ENCODE data around the gene TSGA10IP.

TSGA10IP gene

DNA sequence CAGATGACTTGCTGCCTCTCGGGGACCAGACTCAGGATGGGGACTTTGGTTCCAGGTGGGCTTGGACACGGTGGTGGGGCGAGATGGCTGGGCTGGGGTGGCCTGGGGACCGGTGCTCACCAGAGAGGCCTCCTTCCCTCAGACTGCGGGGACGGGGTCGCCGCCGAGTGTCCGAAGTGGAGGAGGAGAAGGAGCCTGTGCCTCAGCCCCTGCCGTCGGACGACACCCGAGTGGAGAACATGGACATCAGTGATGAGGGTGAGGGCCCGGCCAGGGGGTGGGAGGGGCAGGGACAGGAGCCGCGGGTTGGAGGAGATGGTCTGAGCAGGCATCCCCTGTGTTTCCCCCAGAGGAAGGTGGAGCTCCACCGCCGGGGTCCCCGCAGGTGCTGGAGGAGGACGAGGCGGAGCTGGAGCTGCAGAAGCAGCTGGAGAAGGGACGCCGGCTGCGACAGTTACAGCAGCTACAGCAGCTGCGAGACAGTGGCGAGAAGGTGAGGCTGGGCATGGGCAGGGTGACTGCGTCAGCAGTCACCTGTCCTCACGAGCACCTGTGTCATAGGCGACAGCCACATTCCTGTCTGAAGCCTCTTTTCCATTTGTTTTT lies 22.2 kb downstream of the TSGA10IP start:
- DNase-seq (ENCODE audit: low read depth in 1 of 2, low spot score in 1 of 2): no peak
- H3K4me3 ChIP-seq (replicated peaks; ENCODE audit: insufficient read depth, low read length): no peak overlapping the region
- TF ChIP-seq GABPA (IDR thresholded peaks at IDR 0.05; ENCODE audit: low read depth) (no peak), SPI1 (IDR thresholded peaks at IDR 0.05; ENCODE audit: borderline replicate concordance, low read depth) (no peak), POLR2AphosphoS5 (IDR thresholded peaks at IDR 0.05; ENCODE audit: low read depth) (no peak), REST (IDR thresholded peaks at IDR 0.05; ENCODE audit: insufficient replicate concordance, low read depth) (no peak)
- TF ChIP-seq, protein P1, sequence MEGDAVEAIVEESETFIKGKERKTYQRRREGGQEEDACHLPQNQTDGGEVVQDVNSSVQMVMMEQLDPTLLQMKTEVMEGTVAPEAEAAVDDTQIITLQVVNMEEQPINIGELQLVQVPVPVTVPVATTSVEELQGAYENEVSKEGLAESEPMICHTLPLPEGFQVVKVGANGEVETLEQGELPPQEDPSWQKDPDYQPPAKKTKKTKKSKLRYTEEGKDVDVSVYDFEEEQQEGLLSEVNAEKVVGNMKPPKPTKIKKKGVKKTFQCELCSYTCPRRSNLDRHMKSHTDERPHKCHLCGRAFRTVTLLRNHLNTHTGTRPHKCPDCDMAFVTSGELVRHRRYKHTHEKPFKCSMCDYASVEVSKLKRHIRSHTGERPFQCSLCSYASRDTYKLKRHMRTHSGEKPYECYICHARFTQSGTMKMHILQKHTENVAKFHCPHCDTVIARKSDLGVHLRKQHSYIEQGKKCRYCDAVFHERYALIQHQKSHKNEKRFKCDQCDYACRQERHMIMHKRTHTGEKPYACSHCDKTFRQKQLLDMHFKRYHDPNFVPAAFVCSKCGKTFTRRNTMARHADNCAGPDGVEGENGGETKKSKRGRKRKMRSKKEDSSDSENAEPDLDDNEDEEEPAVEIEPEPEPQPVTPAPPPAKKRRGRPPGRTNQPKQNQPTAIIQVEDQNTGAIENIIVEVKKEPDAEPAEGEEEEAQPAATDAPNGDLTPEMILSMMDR (IDR thresholded peaks at IDR 0.05; ENCODE audit: insufficient read depth, low read length): no peak
- no peak overlapping the region for H3K27ac ChIP-seq (replicated peaks)
- H3K27me3 ChIP-seq (ENCODE audit: insufficient read depth, poor library complexity, severe bottlenecking): no peaks in the 10 kb centered on the region

GRCh38 chr11:65968600-65969482 lies 23.6 kb downstream of the TSGA10IP start:
- H3K4me3 ChIP-seq (replicated peaks; ENCODE audit: insufficient read depth, low read length): no peak overlapping the region
- no peaks in the 10 kb centered on the region for H3K27me3 ChIP-seq (ENCODE audit: insufficient read depth, poor library complexity, severe bottlenecking)
- no peak for TF ChIP-seq SPI1 (IDR thresholded peaks at IDR 0.05; ENCODE audit: borderline replicate concordance, low read depth)
- TF ChIP-seq POLR2AphosphoS5 (IDR thresholded peaks at IDR 0.05; ENCODE audit: low read depth): no peak
- no peak for TF ChIP-seq REST (IDR thresholded peaks at IDR 0.05; ENCODE audit: insufficient replicate concordance, low read depth)
- TF ChIP-seq, protein P1 (IDR thresholded peaks at IDR 0.05; ENCODE audit: insufficient read depth, low read length): no peak
- no peak for TF ChIP-seq GABPA (IDR thresholded peaks at IDR 0.05; ENCODE audit: low read depth)
- peak; percentile 49 to 70 for DNase-seq (ENCODE audit: low read depth in 1 of 2, low spot score in 1 of 2)
- peak overlapping the region; percentile 35; the same call in 1 of the 2 replicates for H3K27ac ChIP-seq (replicated peaks)

DNA sequence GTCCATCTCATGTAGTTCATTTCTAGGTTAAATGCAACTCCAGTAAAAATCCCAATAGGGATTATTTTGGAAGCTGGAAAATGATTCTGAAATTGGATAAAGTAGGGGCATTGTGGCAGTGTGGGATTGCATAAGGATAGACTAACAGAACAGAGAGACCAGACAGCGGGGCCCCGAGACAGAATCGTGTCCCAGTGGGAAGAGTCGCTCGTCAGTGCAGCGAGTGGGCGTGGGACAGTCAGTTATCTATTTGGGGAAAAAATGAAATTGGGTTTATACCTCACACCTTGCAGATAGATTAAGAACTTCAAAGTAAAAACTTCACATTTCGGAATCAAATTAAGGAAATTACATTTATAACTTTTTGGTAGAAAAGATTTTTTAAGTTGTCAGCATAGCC lies 26.8 kb downstream of the TSGA10IP start:
- Histone ChIP-seq H3K4me3 (replicated peaks; ENCODE audit: insufficient read depth, low read length) (no peak overlapping the region), H3K27ac (replicated peaks) (no peak overlapping the region), H3K27me3 (ENCODE audit: insufficient read depth, poor library complexity, severe bottlenecking) (no peaks in the 10 kb centered on the region)
- TF ChIP-seq, protein P1 (IDR thresholded peaks at IDR 0.05; ENCODE audit: insufficient read depth, low read length): no peak
- TF ChIP-seq SPI1 (IDR thresholded peaks at IDR 0.05; ENCODE audit: borderline replicate concordance, low read depth): no peak
- no peak for TF ChIP-seq POLR2AphosphoS5 (IDR thresholded peaks at IDR 0.05; ENCODE audit: low read depth)
- no peak for TF ChIP-seq GABPA (IDR thresholded peaks at IDR 0.05; ENCODE audit: low read depth)
- DNase-seq (ENCODE audit: low read depth in 1 of 2, low spot score in 1 of 2): no peak

Measured in HL-60 (cell line).